ENCODE data around the gene AS3MT.

DNA sequence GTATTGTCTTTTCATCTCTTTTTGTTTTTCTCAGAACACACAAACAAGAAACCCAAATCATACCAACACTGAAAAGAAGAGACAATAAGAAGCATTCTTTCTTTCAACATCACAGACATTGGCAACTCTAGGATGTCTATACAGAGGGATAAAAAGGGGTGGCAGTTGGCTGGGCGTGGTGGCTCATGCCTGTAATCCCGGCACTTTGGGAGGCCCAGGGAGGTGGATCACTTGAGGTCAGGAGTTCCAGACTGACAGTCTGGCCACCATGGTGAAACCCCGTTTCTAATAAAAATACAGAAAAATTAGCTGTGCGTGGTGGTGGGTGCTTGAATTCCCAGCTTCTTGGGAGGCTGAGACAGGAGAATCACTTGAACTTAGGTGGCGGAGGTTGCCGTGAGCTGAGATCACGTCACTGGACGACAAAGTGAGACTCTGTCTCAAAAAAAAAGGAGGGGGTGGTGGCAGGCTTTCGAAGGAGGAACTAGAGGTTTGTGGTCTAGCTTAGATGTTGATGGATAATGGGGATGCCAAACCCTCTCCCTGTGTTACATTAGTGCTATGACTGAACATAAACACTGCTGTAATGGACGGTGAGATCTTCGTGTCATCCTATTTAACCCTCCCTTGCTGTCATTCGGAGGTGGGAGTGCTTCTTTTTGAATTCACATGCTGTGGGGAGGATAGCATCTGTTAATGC, 58.2 kb downstream of the AS3MT start:
- TF ChIP-seq, protein P1, sequence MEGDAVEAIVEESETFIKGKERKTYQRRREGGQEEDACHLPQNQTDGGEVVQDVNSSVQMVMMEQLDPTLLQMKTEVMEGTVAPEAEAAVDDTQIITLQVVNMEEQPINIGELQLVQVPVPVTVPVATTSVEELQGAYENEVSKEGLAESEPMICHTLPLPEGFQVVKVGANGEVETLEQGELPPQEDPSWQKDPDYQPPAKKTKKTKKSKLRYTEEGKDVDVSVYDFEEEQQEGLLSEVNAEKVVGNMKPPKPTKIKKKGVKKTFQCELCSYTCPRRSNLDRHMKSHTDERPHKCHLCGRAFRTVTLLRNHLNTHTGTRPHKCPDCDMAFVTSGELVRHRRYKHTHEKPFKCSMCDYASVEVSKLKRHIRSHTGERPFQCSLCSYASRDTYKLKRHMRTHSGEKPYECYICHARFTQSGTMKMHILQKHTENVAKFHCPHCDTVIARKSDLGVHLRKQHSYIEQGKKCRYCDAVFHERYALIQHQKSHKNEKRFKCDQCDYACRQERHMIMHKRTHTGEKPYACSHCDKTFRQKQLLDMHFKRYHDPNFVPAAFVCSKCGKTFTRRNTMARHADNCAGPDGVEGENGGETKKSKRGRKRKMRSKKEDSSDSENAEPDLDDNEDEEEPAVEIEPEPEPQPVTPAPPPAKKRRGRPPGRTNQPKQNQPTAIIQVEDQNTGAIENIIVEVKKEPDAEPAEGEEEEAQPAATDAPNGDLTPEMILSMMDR (IDR thresholded peaks at IDR 0.05; ENCODE audit: insufficient read depth, low read depth, low read length): no peak
- no peak for TF ChIP-seq EZH2 (IDR thresholded peaks at IDR 0.05; ENCODE audit: insufficient read depth, low read length)

All from astrocyte (in vitro differentiated cells and primary cell).